GM13976 (cell line): ENCODE measurements around the gene RAB13.
A peak's percentile ranks its signal among the peaks of the same experiment; 100 is the strongest.

Experiments used
- DNase-seq: peaks from one replicate; pipeline ENCODE4 v3.0.0; 2012; ENCODE audit warnings: low spot score
- in situ Hi-C: fragments of 300-500 bp; cut with MboI; formaldehyde crosslinking; loops from one replicate; pipeline ENCODE4 v1.12.0; 2022; ENCODE audit warnings: low sequenced_read_pairs, mixed read lengths, inconsistent platforms; ENCODE audit not compliant: unreplicated experiment
- TF ChIP-seq, protein P1 (sequence below): IDR thresholded peaks from 2 replicates; pipeline ENCODE4 v1.5.1; 2012; ENCODE audit warnings: borderline replicate concordance, mild to moderate bottlenecking; ENCODE audit not compliant: insufficient read depth; ENCODE audit errors: extremely low read depth, missing control alignments, control extremely low read depth

The RAB13 gene

DNA sequence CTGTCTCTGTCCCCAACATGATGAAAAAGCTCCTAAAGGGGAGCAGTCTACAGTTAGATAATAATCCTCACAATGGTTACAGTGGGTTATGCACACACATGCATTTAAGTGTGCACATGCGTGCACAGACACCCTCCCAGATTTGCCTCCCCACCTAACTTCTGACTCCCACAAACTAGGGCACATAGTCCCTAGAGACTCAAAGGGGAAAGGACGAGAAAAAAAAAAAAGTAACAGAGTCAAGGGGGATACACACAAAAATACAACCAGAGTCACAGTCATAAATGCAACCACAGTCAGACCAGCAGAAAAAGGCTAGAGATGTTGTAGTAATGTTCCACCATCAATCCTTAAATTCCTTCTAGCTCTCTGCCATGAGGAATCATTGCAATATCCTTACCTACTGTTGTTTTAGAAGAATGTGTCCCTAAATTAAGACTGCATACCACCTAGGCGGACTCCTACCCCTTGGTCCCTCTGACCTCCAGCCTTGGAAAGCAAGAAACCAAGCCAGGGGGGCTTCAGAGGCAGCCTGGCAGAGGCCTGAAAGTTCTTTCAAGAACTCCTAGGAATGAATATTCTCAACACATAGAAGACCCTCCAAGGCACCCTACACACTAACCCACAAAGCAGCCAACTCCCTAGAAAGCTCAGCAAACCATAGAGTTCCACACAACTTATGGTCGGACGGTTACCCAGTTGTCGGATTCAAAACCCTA is 29.0 kb downstream of the RAB13 start:
- DNase-seq: no peak
- TF ChIP-seq, protein P1, sequence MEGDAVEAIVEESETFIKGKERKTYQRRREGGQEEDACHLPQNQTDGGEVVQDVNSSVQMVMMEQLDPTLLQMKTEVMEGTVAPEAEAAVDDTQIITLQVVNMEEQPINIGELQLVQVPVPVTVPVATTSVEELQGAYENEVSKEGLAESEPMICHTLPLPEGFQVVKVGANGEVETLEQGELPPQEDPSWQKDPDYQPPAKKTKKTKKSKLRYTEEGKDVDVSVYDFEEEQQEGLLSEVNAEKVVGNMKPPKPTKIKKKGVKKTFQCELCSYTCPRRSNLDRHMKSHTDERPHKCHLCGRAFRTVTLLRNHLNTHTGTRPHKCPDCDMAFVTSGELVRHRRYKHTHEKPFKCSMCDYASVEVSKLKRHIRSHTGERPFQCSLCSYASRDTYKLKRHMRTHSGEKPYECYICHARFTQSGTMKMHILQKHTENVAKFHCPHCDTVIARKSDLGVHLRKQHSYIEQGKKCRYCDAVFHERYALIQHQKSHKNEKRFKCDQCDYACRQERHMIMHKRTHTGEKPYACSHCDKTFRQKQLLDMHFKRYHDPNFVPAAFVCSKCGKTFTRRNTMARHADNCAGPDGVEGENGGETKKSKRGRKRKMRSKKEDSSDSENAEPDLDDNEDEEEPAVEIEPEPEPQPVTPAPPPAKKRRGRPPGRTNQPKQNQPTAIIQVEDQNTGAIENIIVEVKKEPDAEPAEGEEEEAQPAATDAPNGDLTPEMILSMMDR: no peak
- in situ Hi-C loops: no loop called here

DNA sequence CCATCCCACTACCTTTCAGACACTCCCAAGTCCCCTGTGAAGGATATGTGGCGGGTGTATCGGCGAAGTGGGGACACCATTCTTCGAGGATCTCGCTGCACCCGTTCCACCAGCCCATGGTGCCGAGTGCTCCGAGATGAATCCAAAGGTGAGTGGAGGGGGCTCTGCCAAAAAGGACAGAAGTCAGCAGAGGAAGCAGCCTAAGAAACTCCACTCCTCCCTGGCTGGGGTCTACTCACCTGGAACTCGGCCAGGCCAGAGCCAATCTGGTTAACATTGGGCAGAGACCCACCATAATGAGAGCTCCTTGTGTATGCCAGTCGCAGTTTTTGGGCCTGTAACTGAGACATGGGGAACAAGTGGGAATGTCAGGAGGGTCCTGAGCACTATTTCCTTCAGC is 31.3 kb downstream of the RAB13 start:
- no peak for DNase-seq
- TF ChIP-seq, protein P1: no peak
- in situ Hi-C loops: no loop called here

DNA sequence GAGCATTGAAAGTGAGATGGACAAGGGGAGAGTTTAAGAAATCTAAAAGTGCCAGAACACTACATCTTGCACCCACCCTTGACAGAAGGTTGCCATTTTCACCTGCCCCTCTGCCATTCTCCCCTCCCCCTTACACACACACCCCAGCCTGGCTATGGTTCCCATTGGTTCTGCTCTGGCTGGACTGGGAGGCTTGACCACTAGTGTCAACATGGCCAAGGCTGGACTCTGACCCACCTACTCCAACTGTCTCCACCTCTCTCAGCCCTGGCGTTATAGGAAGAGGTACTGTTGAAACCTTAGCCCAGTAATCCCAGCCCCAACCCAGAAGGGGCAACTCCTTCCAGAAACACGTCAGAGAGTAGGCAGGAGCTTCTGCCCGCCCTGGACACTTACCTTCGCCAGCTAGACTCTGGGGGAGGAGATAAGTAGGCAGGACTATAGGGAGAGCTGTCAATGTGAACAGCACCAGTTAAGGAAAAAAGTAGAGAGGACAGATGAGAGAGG is 32.2 kb downstream of the RAB13 start:
- no peak for DNase-seq
- TF ChIP-seq, protein P1: no peak
- in situ Hi-C loops: no loop called here

DNA sequence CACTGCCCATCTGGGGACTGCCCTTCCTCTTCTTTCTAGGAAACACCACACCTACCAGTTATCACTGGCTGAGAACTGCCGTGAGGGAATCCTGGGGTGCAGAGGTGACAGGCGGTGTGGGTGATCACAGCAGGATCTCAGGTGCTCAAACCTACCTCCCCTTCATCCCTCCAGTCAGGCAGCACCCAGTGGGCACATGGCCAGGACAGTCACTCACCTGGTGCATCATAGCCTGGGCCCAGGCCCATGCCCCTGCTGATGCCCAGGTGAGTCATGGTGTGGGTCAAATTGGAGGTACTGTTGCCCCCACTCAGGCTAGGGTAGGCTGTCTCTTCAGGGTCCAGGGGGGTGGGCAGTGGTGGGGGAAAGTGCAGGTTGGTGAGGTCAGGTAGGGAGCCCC is 34.3 kb downstream of the RAB13 start:
- TF ChIP-seq, protein P1: no peak
- in situ Hi-C loops: no loop called here

DNA sequence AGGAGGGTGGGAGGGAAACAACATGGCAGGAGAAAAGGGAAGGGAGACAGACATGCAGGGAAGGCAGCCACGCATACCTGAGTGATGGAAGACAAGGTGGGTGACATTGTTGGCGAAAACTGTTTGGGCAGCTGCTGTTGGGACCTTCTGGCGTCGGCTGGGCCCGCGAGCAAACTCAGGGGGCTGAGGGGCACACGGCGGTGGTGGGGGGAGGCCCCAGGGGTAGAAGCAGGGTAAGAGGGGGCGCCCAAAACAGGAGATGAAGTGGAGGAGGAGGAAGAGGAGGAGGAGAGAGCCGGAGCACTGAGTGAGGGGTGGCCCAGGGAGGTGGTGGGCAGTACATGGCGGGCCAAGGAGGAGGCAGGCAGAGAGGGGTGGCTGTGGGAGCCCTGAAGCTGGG is 35.0 kb downstream of the RAB13 start:
- TF ChIP-seq, protein P1: no peak
- in situ Hi-C loops: no loop called here
- no peak for DNase-seq

More for the DNA sequence above, 34.3 kb downstream of the RAB13 start:
- no peak for DNase-seq

DNA sequence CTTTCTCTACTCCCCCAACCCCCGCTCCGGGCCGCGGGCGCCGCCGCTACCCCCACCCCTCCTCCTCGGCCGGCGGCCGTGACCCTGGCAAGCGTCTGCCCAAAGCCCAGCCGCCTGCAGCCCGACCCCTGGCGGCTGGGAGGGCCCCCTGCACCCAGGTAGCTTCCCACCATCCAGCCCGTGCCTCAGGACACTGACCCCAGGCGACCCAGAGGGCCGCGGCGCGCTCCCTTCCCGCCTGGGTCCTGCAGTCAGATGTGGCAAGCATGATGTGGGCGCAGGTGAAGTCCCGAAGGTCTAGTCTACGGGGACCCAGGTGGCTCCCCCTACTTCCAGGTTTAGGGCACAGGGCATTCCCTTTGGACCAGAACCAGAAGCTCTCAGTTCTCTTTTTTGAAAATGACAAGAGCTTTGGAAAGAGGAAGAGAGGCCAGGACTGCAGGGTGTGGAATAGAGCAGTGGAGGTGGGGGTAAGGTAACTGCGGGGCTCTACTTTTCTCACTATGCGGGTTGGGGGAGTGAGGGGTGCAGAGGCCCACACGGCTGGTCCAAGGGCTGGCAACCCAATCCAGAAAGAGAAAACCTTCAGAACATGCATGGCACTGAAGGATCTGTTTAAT is 39.4 kb downstream of the RAB13 start, which contains the start of gene DENND4B:
DENND4B (minus strand) TSS at position 97 of the 620 bp plus-strand sequence. CDS start 2,344 bp downstream, outside the sequence.
- in situ Hi-C loops: no loop called here
- TF ChIP-seq, protein P1: peak; percentile 94
- peak; percentile 95 for DNase-seq
